NCI-H187 (cell line): Measurements from ENCODE around the gene COL9A2.
"Not testable (repeated sequence)": the region's sequence is repeated elsewhere in the genome, so short reads cannot be mapped to it uniquely, and the experiment has no call there.

Experiments used
- DNase-seq, 2 experiments: peaks; one replicate each; lab custom pipeline; 2025; lab: John Stamatoyannopoulos, UW

The COL9A2 gene

GRCh38 chr1:40316595-40317393 lies at the start of gene COL9A2:
COL9A2 (minus strand) TSS chr1:40317286; CDS start chr1:40317197, 89 bp downstream.
- DNase-seq, result no peak

DNA sequence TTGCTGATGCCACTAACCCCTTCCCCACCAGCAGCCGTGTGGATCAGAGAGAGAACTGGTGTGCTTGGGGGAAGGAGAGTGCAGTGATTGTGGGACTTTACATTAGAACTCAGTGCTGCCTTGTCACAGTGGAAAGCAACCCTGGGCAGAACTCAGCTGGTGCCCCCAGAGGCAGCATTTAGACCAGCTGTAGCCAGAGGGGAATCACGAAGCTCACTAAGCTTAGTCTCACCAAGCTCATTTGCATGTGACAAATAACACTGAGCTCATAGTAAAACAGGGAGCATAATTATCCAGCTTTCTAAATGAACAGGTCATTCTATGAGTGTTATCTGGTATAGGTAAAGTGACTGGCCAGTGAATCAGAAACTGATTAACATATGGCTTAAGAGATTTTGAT lies 46.6 kb upstream of the COL9A2 start:
- DNase-seq, result no peak

- DNase-seq, result no peak
These were observed 45.6 kb upstream of the COL9A2 start for GRCh38 chr1:40362699-40363098.

GRCh38 chr1:40362199-40362598 lies 45.1 kb upstream of the COL9A2 start:
- no peak for DNase-seq

- no peak for DNase-seq
These were observed 44.6 kb upstream of the COL9A2 start for GRCh38 chr1:40361637-40362036.

GRCh38 chr1:40361201-40361600 lies 44.1 kb upstream of the COL9A2 start:
- no peak for DNase-seq

DNA sequence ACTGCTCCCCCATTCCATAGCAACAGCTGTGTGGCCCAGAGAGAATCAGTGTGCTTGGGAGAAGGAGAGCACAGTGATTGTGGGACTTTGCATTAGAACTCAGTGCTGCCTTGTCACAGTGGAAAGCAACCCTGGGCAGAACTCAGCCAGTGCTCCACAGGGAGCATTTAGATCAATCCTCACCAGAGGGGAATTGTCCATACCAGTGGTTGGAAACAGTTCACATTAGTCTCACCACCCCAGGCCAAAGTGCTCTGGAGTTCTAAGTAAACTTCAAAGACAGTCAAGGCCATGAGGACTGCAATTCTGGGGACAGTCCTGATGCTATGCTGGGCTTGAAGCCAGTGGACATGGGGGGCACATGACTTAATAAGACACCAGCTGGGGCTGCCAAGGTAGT lies 43.5 kb upstream of the COL9A2 start:
- DNase-seq, result no peak

- no peak for DNase-seq
These were observed 40.5 kb upstream of the COL9A2 start for GRCh38 chr1:40357625-40358024.

DNA sequence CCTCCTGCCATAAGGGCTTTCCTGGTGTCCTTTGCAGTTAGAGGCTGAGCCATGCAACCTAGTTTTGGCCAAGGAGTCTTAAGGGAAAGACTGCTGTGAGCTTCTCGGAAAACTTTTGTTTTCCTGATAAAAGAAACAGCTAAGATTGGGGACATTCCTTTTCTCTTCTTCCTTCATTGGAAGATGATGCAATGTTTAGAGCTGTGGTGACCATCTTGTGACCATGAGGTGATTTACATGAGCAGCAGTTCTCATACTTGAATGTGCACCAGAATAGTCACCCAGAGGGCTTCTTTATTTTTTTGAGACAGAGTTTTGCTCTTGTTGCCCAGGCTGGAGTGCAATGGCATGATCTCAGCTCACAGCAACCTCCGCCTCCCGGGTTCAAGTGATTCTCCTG lies 36.0 kb upstream of the COL9A2 start:
- no peak for DNase-seq

DNA sequence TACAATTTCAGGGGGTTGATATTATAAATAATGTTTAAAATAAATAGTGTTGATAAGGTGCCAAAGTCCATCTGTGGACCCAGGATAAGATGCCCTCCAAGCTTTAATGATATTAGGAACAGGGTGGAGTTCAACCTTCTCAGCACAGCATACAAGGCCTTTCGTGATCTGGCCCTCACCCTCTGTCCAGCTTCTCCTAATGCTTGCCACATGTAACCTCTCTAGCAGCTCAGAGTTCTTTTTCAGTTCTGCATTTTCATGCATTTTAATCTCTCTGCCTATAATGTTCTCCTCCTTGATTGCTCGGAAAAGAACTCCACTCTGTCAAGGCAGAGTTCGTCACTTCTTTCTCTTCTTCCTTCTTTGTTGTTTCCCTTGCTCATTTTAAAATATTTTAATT lies 35.0 kb upstream of the COL9A2 start:
- DNase-seq, result no peak

- DNase-seq, result no peak
These were observed 34.0 kb upstream of the COL9A2 start for GRCh38 chr1:40351124-40351523.

DNA sequence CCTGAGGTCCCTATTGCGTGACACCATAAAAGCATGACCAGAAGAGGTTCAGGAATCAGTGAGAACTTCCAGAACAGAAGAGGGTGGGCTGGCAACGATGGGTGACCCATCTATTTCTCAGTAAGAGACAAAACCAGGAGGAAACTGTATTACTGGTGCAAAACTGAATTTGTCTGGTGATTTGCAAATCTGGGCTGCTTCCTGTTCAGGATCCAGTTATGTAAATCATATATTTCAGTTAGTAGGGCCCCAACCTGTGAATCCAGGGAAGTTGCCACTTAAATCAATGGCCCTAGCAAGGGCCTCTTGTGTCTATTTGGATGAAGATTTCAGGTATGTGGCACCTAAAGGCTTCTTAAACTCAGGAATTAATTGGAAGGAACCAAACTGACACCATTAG lies 33.3 kb upstream of the COL9A2 start:
- no peak for DNase-seq

DNA sequence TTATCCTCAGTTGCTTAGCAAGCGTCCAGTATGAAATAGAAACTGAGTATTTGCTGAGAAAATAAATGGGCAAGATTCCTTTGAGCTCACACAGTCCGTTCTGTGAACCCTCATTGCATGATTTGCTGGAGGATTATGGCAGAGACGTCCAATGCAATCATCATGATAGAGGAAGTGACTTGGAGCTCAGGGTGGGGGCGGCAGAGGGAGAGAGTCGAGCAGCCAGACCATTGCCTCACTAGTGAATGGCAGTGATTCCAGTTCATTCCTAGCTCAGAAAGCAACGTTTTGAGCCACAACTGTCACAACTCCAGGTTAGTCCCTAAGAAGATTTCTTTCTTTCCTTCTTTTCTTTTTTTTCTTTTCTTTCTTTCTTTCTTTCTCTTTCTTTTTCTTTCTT lies 27.5 kb upstream of the COL9A2 start:
- no peak for DNase-seq

GRCh38 chr1:40342381-40342717 lies 25.3 kb upstream of the COL9A2 start:
- DNase-seq, result not testable (repeated sequence)

- DNase-seq, result no peak
These were observed 24.6 kb upstream of the COL9A2 start for GRCh38 chr1:40341491-40342380.

DNA sequence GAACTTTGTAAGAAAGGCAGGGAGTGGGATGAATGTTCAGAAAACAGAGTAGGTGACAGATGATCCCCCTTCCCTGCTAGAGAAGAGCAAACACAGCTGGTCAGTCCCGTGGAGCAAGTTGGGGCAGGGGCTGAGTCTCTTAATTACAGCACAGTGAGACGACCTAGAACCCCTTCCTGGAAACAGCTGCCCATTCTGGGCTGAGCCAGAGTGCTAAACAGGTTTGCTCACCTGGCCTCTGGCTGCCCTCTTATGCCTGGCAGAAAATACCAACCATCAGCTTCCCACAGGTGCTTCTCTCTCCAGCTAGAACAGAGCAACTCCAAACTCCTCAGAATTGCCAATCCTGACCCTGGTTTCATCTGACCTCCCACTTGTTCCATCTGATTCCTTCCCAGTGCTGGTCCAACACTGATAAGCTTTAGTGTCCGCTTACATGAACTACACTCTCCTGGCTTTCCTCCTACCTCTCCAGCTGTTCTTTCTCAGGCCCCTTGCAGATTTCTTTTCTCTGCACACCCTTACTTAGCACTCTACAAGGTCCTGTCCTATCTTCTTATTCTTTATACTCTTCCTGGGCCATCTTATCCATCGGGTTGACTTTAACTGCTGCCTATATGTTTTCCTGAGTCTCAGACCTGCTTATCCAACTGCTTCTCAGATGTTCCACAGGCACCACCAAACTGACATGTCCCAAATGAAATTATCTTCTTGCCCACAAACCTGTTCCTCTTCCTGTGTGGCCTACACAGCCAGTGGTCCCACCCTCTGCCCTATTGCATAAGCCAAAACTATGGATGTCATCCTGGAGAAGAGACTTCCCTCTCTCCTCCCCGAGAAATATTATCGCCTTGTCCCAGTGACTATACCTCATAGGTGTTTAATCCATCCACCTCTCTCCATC lies 22.6 kb upstream of the COL9A2 start:
- no peak for DNase-seq

GRCh38 chr1:40338745-40339419 lies 21.8 kb upstream of the COL9A2 start:
- DNase-seq, result peak; percentile 13 to 70

DNA sequence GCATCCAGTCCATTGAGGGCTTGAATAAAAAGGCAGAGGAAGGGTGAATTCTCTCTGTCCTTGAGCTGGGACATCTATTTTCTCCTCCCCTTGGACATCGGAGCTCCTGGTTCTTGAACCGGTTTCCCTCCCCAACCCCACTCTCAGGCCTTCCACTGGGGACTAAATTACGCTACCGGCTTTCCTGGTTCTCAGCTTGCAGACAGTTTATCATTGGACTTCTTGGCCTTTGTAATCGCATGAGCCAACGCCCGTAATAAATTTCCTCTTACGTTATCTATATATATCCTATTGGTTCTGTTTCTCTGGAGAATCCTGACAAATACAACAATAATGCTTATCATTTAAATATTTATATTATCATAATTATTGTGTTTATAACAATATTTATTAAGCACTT lies 20.4 kb upstream of the COL9A2 start:
- no peak for DNase-seq

DNA sequence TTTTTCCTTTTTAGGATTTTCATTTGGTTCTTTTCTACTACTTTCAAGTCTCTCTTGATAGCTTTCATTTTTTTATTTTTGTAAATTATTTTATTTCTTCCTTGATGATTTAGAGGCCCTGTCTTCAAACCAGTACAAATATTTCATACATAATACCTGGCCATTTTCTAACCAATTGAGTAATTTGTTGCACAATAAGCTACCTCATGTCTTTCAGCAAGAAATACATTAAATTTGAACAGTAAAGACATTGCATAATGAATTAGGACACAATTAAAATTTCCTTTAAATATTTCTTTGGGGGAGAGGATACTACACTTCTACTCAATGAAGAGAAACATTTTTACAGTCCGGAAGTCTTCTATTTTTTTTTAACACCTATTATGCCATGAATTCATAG lies 15.6 kb upstream of the COL9A2 start:
- no peak for DNase-seq

GRCh38 chr1:40331403-40331802 lies 14.3 kb upstream of the COL9A2 start:
- DNase-seq, result not testable (repeated sequence)

DNA sequence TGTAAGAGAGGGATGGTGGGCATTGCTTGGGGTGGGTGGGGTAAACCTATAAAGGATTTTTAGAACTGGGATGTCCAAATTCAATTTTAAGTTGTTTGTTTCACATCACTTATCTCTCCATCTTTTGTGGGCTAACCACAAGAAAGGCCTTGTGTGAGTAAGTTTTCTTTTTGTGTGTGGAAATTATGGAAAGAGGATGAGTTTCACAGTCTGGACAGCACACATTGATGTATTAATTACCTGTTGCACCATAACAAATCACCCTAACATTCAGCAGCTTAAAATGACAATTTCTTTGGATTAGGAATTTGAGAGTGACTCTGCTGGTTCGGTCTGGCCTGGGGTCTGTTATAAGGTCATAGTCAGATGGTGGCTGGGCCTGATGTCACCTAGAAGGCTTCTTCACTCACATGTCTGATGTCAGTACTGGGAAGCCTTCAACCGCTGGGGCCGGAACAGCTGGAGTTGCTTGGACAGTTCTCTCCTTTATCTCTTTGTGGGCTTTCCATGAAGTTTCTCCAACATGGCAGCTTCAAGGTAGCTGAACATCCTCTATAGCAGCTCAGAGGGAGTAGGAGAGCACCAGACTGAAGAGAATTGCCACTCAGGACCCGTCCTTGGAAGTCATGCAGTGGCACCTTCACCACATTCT lies 2.0 kb upstream of the COL9A2 start:
- DNase-seq, result no peak
